Neuronal stem cell (in vitro differentiated cells): ENCODE data around the gene SYNE1.

Experiments
- DNase-seq: peaks from one replicate; pipeline ENCODE4 v3.0.0-alpha.2; 2013; ENCODE audit warnings: low spot score
- H2AFZ ChIP-seq: one replicate; pipeline ENCODE4 v1.6.1; 2013; ENCODE audit warnings: mild to moderate bottlenecking, low read length, inconsistent platforms
- H2AK5ac ChIP-seq: 2 replicates; pipeline ENCODE4 v1.6.1; 2013; ENCODE audit warnings: low read depth, mild to moderate bottlenecking, inconsistent platforms, low read length, moderate library complexity, mixed read lengths
- H2BK120ac ChIP-seq: 2 replicates; pipeline ENCODE4 v1.6.1; 2013; ENCODE audit warnings: low read depth, mild to moderate bottlenecking, inconsistent platforms, low read length, moderate library complexity, mixed read lengths
- H2BK12ac ChIP-seq: one replicate; pipeline ENCODE4 v1.6.1; 2013; ENCODE audit warnings: low read length, inconsistent platforms
- H2BK15ac ChIP-seq: 2 replicates; pipeline ENCODE4 v1.6.1; 2013; ENCODE audit warnings: mild to moderate bottlenecking, low read length, inconsistent platforms, mixed read lengths
- H2BK5ac ChIP-seq: one replicate; pipeline ENCODE4 v1.6.1; 2013; ENCODE audit warnings: inconsistent platforms, mild to moderate bottlenecking, low read length, moderate library complexity
- H3K14ac ChIP-seq: one replicate; pipeline ENCODE4 v1.6.1; 2013; ENCODE audit warnings: low read length, inconsistent platforms
- H3K18ac ChIP-seq: 2 replicates; pipeline ENCODE4 v1.6.1; 2013; ENCODE audit warnings: low read length, inconsistent platforms
- H3K23ac ChIP-seq: 2 replicates; pipeline ENCODE4 v1.6.1; 2013; ENCODE audit warnings: low read depth, mild to moderate bottlenecking, mixed read lengths, low read length, inconsistent platforms; ENCODE audit not compliant: poor library complexity
- H3K27ac ChIP-seq: replicated peaks from 3 replicates; pipeline ENCODE4 v1.5.1; 2013; ENCODE audit warnings: low read length, inconsistent platforms
- H3K27me3 ChIP-seq, 3 experiments: 2 replicates each; pipeline ENCODE4 v1.6.1; 2013; ENCODE audit warnings: low read length in 3 of 3, mild to moderate bottlenecking in 2 of 3, inconsistent platforms in 1 of 3, low read depth in 1 of 3, mixed read lengths in 1 of 3, moderate library complexity in 1 of 3; ENCODE audit not compliant: control insufficient read depth in 3 of 3, insufficient read depth in 3 of 3
- H3K36me3 ChIP-seq, 2 donors: replicated peaks in 1 of 2; 2 replicates each; pipeline ENCODE4 v1.6.1; 2013; ENCODE audit warnings: low read length in 2 of 2; ENCODE audit not compliant: control insufficient read depth in 2 of 2, insufficient read depth in 2 of 2
- H3K4ac ChIP-seq: 2 replicates; pipeline ENCODE4 v1.6.1; 2013; ENCODE audit warnings: inconsistent platforms, mild to moderate bottlenecking, low read length, moderate library complexity
- H3K4me1 ChIP-seq, 2 donors: 1 replicate in 1 of 2; 2 replicates in 1 of 2; pipeline ENCODE4 v1.6.1; 2013; ENCODE audit warnings: low read length in 2 of 2, low read depth in 1 of 2; ENCODE audit not compliant: control insufficient read depth in 2 of 2, insufficient read depth in 1 of 2
- H3K4me2 ChIP-seq: one replicate; pipeline ENCODE4 v1.6.1; 2013; ENCODE audit warnings: mild to moderate bottlenecking, low read length, inconsistent platforms; ENCODE audit not compliant: insufficient read depth, poor library complexity, severe bottlenecking
- H3K4me3 ChIP-seq, 2 donors: 2 replicates each; pipeline ENCODE4 v1.5.1; 2013; ENCODE audit warnings: low read length in 2 of 2, mild to moderate bottlenecking in 2 of 2, inconsistent platforms in 1 of 2, moderate library complexity in 1 of 2
- H3K79me1 ChIP-seq: one replicate; pipeline ENCODE4 v1.6.1; 2013; ENCODE audit warnings: low read depth, mild to moderate bottlenecking, inconsistent platforms, low read length, moderate library complexity
- H3K9ac ChIP-seq: one replicate; pipeline ENCODE4 v1.6.1; 2013; ENCODE audit warnings: mild to moderate bottlenecking, low read depth, low read length, inconsistent platforms; ENCODE audit not compliant: poor library complexity
- H3K9me3 ChIP-seq, 2 donors: replicated peaks in 1 of 2; 2 replicates each; pipeline versions ENCODE3 to v1.6.1; 2013; ENCODE audit warnings: low read length in 2 of 2, mild to moderate bottlenecking in 2 of 2, inconsistent platforms in 1 of 2, low read depth in 1 of 2, mixed read lengths in 1 of 2, moderate library complexity in 1 of 2; ENCODE audit not compliant: control insufficient read depth in 2 of 2, insufficient read depth in 1 of 2
- H4K8ac ChIP-seq: one replicate; pipeline ENCODE4 v1.6.1; 2013; ENCODE audit warnings: low read depth, mild to moderate bottlenecking, inconsistent platforms, low read length, moderate library complexity
- H4K91ac ChIP-seq: one replicate; pipeline ENCODE4 v1.6.1; 2013; ENCODE audit warnings: low read length, low read depth, mild to moderate bottlenecking, inconsistent platforms; ENCODE audit not compliant: poor library complexity
- WGBS, 2 donors: extraction: QIAGEN DNeasy Blood & Tissue Kit; methylation state at CpG; one replicate each; pipeline ENCODE4 v1.1.7; 2013; ENCODE audit warnings: missing lambda C conversion rate in 2 of 2, mixed read lengths in 1 of 2; ENCODE audit not compliant: insufficient read length in 2 of 2, insufficient replicate concordance in 1 of 2; ENCODE audit errors: extremely low coverage in 2 of 2; 5-methylcytosine and 5-hydroxymethylcytosine counted together

SYNE1 gene

GRCh38 chr6:152554851-152555250 lies 82.3 kb downstream of the SYNE1 start:
- Histone ChIP-seq H2BK120ac (no peak overlapping the region), H3K14ac (no peak overlapping the region), H3K4me3 (no peak overlapping the region), H2BK12ac (no peak overlapping the region), H3K4ac (no peak overlapping the region), H3K79me1 (no peaks in the 10 kb centered on the region), H2BK5ac (no peak overlapping the region), H3K9me3 (no peaks in the 10 kb centered on the region), H4K8ac (no peak overlapping the region), H2AFZ (no peak overlapping the region), H3K4me2 (no peak overlapping the region), H3K9ac (no peak overlapping the region), H2BK15ac (no peak overlapping the region), H3K4me1 (no peaks in the 10 kb centered on the region), H2AK5ac (no peak overlapping the region), H3K27me3 (no peaks in the 10 kb centered on the region), H3K18ac (no peak overlapping the region), H4K91ac (no peak overlapping the region), H3K36me3 (no peaks in the 10 kb centered on the region), H3K27ac (no peak overlapping the region), H3K23ac (no peak overlapping the region)
- DNase-seq = no peak
- no CpG with 5 or more reads among the region's 1 CpG for WGBS, 2 donors

GRCh38 chr6:152552616-152553209 lies 84.4 kb downstream of the SYNE1 start:
- H3K4me1 ChIP-seq = no peaks in the 10 kb centered on the region
- no peak overlapping the region for H2AK5ac ChIP-seq
- no peak overlapping the region for H3K4me2 ChIP-seq
- DNase-seq = peak; percentile 54
- H3K18ac ChIP-seq = no peak overlapping the region
- H2BK15ac ChIP-seq = no peak overlapping the region
- no peak overlapping the region for H4K91ac ChIP-seq
- H3K4me3 ChIP-seq = no peak overlapping the region
- H3K36me3 ChIP-seq = no peaks in the 10 kb centered on the region
- no peak overlapping the region for H3K27ac ChIP-seq
- no peak overlapping the region for H4K8ac ChIP-seq
- no peak overlapping the region for H2AFZ ChIP-seq
- H2BK120ac ChIP-seq = no peak overlapping the region
- no peaks in the 10 kb centered on the region for H3K27me3 ChIP-seq
- H3K79me1 ChIP-seq = no peaks in the 10 kb centered on the region
- H3K23ac ChIP-seq = no peak overlapping the region
- H3K9ac ChIP-seq = no peak overlapping the region
- no peaks in the 10 kb centered on the region for H3K9me3 ChIP-seq
- no peak overlapping the region for H3K14ac ChIP-seq
- WGBS, 2 donors = no CpG with 5 or more reads among the region's 9 CpGs
- no peak overlapping the region for H2BK5ac ChIP-seq
- H2BK12ac ChIP-seq = no peak overlapping the region
- H3K4ac ChIP-seq = no peak overlapping the region

- no peak overlapping the region for H4K91ac ChIP-seq
- no peaks in the 10 kb centered on the region for H3K79me1 ChIP-seq
- no peak overlapping the region for H3K23ac ChIP-seq
- no peaks in the 10 kb centered on the region for H3K9me3 ChIP-seq
- H3K4me3 ChIP-seq = no peak overlapping the region
- H2BK12ac ChIP-seq = no peak overlapping the region
- H2BK120ac ChIP-seq = no peak overlapping the region
- H3K4me2 ChIP-seq = no peak overlapping the region
- no peak overlapping the region for H3K9ac ChIP-seq
- H3K4ac ChIP-seq = no peak overlapping the region
- H3K14ac ChIP-seq = no peak overlapping the region
- H2AFZ ChIP-seq = no peak overlapping the region
- no peak overlapping the region for H2AK5ac ChIP-seq
- H3K18ac ChIP-seq = no peak overlapping the region
- WGBS, 2 donors = no CpG with 5 or more reads among the region's 2 CpGs
- no peak overlapping the region for H2BK15ac ChIP-seq
- no peaks in the 10 kb centered on the region for H3K4me1 ChIP-seq
- no peak overlapping the region for H3K27ac ChIP-seq
- DNase-seq = no peak
- no peaks in the 10 kb centered on the region for H3K36me3 ChIP-seq
- no peaks in the 10 kb centered on the region for H3K27me3 ChIP-seq
- no peak overlapping the region for H4K8ac ChIP-seq
- no peak overlapping the region for H2BK5ac ChIP-seq
Measured at GRCh38 chr6:152543519-152543918, 93.6 kb downstream of the SYNE1 start.

GRCh38 chr6:152540381-152540780 lies 96.8 kb downstream of the SYNE1 start:
- H3K14ac ChIP-seq = no peak overlapping the region
- no peaks in the 10 kb centered on the region for H3K79me1 ChIP-seq
- DNase-seq = no peak
- H3K4me1 ChIP-seq = no peaks in the 10 kb centered on the region
- no peak overlapping the region for H3K27ac ChIP-seq
- H3K27me3 ChIP-seq = no peaks in the 10 kb centered on the region
- H3K9ac ChIP-seq = no peak overlapping the region
- H3K4me3 ChIP-seq = no peak overlapping the region
- no peak overlapping the region for H2AK5ac ChIP-seq
- no peaks in the 10 kb centered on the region for H3K9me3 ChIP-seq
- H4K91ac ChIP-seq = no peak overlapping the region
- H2BK15ac ChIP-seq = no peak overlapping the region
- no peak overlapping the region for H2BK120ac ChIP-seq
- no peak overlapping the region for H4K8ac ChIP-seq
- H3K4me2 ChIP-seq = no peak overlapping the region
- H2BK5ac ChIP-seq = no peak overlapping the region
- H3K18ac ChIP-seq = no peak overlapping the region
- WGBS, 2 donors = no CpG with 5 or more reads among the region's 2 CpGs
- H3K36me3 ChIP-seq = no peaks in the 10 kb centered on the region
- H3K23ac ChIP-seq = no peak overlapping the region
- H2BK12ac ChIP-seq = no peak overlapping the region
- H2AFZ ChIP-seq = no peak overlapping the region
- H3K4ac ChIP-seq = no peak overlapping the region
